ENCODE results near the gene NR2C2.

The NR2C2 gene

DNA sequence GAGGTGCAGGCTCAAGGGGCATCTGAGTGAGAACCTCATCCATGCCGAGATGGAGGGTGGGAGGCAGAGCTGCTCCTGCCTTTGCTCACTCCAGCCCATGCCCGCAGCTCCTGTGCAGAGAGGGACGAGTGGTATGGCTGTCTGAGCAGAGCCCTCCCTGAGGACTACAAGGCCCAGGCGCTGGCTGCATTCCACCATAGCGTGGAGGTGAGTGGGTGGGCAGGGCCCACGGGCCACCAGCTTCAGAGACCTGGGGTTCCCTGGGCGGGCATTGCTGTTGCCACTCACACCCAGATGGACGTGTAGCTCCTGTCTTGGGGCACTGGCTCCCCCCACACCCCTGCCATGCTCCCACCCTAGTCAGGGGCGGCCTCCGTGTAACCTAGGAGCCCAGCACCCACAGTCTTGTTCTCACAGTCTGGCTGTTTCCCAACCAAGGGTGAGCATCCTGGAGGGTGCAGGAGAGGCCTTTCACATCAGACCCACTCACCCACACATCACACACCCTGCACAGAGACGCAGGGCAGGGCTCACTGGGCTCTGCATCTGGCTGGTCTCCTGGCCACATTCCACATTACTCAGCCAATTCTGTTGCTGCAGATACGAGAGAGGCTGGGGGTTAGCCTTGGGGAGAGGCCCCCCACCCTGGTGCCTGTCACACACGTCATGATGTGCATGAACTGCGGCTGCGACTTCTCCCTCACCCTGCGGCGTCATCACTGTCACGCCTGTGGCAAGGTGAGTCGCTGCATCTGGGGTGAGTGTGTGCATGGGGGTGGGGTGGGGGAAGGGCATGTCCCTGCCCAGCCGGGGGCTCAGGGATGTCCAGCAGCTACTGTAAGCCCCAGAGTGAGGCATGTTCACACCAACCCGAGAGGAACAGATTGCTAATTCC is 25.3 kb upstream of the NR2C2 start:
- no peak for DNase-seq

DNA sequence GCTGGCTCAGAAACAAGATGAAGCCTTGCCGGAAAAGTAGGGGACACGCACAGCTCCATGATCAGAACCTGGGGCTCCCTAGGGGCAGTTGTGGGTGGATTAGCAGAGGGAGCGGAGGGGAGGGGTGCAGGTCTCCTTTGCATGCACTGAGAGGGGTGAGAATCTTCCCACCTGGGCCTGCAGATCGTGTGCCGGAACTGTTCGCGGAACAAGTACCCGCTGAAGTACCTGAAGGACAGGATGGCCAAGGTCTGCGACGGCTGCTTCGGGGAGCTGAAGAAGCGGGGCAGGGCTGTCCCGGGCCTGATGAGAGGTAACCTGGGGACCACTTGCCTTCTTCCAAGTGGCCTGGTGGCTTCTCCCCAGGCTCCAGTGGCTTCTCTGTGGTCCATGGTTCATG is 24.5 kb upstream of the NR2C2 start:
- DNase-seq: no peak

DNA sequence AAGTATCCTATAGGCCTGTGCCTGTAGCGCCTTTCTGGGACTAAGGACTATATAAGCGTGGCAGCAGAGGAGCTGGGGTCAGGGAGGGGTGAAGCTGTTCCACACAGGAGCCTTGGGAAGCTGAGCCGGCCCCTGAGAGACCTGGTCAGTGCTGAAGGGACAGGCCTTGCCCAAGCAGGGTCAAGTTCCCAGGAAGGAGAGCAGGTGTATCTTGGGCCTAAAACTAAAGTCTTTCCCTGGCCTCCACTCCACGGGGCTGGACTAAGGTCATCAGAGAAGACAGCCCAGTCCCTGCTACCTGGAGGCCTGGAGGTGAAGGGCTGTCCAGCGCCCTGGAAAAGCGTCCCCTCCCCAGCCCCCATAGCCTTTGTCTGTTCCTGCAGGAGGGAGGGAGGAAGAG is 23.9 kb upstream of the NR2C2 start:
- no peak for DNase-seq

DNA sequence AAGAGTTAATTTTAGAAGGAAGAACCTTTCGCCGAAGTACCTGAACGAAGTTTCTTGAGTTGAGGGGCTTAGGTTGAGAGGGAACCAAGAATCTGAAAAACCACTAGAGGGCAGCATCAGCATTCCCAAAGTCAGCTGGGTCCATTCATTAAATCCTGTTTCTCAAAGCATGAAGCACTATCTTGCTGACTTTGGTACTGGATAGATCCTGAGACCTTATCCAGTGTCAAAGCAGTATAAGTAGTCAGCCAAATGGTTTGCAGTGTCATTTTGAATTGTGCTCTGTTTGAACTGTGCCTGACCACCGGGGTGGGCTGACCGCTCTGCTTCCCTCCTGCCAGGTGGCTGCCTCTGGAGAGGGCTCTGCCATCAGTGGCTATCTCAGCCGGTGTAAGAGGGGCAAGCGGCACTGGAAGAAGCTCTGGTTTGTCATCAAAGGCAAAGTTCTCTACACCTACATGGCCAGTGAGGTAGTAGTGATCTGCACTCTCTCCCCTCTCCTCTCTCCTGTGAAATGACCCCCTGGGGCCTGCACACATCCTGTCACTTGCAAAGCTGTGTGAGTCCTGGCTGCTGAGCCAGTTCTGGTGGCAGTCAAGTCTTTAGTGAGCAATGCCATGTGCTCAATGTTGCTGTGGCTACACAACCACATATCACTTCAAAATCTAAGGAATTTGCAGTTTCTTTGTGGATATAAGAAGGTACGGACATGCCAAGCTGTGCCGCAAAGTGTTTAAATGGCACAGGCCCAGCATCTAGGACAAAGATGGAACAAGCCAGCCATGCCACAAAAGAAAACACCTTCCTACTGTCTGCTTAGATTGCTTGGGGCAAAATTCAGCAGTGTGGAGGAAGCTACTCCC is 21.4 kb upstream of the NR2C2 start:
- peak; percentile 39 to 75 for DNase-seq

DNA sequence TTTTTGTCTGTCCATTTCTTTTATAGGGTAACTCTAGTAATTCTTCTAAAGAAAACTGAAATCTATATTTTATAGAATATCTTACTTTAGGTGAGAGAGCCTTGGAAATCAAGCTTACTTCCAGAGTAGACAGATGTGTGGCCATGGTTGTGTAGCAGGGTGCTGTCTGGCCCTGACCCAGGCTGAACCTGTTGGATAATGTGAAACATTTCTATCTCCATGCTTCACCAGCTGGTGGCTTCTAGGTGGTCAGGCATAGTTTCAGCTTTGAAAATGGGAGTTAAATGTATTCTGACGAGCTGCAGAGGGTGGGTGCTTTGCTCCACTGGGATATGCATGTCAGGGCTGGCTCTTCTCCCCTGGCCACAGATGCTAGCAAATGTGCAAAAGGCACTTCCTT is 20.8 kb upstream of the NR2C2 start:
- no peak for DNase-seq

DNA sequence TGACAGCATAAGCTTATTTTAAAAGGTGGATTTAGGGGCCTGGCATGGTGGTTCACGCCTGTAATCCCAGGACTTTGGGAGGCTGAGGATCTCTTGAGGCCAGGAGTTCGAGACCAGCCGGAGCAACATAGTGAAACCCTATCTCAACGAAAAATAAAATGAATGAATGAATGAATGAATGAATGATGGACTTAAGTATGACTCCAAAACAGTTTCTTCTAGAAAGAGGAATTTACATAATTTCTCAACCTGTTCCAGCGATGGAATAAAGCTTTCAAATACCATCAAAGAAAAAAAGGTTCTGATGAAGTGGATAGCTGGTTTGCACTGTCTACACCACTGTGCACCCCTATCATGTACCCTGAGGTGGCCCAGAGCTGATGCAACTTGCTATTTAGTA is 20.1 kb upstream of the NR2C2 start:
- no peak for DNase-seq

DNA sequence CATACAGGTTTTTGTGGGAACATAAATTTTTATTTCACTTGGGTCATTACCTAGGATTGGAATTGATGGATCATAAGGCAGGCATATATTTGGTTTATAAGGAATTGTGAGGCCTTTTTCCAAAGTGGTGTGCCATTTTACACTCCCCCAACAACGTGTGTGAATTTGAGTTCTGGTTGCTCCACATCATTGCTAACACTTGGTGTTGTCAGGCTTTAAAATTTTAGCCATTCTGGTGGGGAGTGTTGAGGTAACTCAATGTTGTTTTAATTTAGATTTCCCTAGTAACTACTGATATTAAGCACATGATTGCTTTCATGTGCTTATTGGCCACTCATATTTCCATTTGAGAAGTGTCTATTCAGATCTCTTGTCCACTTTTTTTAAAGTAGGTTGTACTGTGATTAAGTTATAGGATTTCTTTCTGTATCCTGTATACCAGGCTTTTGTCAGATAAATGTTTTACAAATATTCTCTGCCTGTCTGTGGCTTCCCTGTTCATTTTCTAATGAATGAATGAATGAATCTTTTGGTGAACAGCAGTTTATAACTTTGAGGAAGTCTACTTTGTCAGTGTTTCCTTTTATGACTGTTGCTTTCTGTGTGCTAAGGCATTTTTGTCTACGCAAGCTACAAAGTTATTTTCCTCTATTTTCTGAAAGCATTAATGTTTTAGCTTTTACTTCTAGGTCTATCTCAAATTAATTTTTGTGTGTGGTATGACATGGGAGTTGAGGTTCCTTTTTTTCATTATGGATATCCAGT is 17.9 kb upstream of the NR2C2 start:
- no peak for DNase-seq

DNA sequence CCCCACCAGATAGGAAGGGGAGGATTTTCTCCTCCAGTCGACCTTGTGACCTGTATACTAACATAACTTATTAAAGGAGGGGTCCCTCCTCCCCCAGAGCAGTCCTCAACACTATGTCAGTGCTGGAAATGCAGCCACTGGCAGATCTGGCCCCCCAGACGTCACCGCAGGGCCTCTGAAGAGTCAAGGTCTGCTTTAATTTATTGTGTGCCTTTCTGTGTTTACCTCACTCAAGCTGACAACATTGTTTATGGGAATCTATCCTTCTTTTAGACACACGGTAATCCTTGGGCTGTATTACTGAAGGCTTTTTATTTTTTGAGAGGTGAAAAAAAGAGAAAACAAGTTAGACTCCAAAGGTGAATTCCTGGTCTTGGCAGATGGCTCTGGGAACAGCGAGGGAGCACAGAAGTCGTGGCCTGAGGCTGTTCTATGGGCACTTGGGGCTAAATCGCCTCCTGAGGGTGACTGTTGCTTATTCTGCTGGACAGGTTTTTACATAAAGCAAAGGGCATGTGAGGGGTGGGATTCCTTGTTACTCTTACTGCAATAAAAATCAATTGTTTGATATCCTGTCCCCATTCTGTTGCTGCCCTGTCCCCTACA is 13.5 kb upstream of the NR2C2 start:
- DNase-seq: no peak

DNA sequence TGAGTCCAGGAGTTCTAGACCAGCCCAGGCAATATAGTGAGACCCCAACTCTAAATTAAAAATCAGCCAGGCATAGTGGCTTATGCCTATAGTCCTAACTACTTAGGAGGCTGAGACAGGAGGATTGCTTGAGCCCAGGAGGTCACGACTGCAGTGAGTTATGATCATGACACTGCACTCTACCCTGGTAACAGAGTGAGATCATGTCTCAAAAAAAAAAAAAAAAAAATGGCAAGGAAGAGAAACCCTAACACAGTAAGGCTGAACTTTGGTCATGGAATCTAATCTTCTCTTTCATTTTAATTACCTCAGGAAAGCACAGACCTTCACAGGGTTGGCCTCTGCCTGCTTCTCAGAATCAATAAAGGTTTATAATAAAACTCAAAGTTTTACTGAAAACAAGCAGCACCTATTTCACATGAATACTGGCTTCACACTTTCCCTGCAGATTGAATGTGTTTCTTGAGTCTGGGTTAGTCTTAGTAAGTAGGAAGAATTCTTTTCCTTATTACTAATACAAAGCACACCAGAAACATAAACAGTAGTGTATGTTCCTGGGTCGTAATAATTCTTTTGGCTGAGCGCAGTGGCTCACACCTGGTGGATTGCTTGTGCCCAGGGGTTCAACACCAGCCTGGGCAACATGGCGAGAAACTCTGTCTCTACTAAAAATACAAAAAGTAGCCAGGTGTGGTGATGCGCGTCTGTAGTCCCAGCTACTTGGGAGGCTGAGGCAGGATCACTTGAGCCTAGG is 11.6 kb upstream of the NR2C2 start:
- no peak for DNase-seq

DNA sequence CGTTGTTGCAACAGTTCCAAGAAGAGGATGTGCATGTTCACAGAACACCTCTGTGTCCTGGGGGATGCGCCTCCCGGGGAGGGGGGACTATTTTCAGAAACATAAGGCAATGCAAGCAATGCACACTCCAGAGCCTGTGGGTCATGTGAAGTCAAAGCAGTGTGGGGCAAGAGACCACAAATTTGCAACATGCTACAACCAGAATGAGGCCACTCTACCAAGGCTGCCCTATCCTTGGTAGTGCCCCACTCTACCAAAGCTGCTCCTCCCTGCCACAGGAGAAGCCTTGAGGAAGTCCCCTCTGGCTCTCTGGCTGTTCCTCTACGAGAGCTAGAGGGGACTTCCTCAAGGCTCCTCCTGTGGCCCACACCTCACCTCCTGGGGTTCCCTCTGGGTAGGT is 8.4 kb upstream of the NR2C2 start:
- no peak for DNase-seq

DNA sequence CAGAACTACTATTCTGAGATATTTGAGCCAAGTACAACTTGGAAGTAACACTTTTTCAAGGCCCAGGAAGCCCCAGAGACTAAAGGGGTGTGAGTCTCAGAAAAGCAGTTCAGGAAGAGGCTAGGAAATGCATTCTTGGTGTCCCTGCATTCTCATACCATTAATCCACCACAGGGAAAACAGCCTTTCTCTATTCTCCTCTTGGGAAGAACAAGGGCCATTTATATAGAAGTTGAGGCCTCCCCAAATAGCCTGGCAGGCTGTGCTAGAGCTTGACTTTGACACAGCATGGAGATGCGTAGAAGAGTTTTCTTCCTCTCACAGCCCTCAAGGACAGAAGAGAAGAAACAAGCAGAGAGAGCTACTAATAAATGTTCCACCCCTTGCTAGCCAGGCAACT is 5.5 kb upstream of the NR2C2 start:
- DNase-seq: no peak

DNA sequence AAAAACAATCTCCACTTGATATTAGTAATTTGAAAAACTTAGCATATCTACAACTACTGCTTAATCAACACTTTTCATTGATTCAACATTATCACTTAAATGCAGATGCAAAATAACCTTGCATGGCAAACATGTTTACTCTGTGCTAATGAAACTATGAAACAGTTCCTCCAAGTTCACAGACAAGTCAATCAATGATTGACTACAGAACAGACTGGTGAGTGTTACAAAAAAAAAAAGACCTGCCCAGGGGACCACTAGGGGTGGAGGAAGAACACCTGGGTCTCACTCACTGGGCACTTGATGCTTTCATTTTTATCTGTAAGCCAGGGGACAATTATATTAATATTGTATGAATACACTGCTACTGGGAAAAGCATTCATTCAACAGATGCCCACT is 4.3 kb upstream of the NR2C2 start:
- no peak for DNase-seq

DNA sequence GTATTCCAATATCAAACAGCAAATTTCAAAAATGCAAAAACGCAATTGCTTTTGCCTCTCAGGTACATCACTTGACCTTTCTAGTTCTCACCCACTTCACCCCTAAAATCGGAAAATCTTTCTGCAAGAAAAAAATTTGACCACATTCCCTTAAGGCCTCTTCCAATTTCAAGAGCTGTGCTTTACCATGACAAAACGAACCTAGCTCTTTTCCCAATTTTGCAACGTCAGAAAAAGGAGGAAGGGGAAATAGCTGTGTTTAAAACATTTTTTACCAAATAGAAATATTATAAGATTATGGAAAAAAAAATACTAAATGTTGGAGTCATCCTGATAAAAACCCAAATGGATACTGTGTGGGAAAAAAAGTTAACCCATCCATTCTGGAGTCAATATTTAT is 1.1 kb upstream of the NR2C2 start:
- no peak for DNase-seq

DNA sequence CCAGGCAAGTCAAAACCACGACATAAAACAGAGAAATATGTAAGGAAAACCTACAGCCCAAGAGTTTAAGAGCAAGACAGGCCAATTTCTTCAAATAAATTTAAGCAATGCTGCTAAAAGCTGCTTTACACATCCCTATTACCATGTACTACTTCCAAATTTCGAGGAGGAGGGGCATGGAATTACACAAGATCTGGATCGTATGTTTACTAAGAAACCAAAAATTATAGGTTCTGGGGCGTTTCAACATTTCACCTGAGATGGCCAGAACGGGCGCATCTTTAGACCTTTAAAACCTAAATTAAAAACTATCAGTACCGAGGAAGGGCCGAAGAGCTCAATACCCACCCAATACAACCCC is 664 bp upstream of the NR2C2 start:
- no peak for DNase-seq

DNA sequence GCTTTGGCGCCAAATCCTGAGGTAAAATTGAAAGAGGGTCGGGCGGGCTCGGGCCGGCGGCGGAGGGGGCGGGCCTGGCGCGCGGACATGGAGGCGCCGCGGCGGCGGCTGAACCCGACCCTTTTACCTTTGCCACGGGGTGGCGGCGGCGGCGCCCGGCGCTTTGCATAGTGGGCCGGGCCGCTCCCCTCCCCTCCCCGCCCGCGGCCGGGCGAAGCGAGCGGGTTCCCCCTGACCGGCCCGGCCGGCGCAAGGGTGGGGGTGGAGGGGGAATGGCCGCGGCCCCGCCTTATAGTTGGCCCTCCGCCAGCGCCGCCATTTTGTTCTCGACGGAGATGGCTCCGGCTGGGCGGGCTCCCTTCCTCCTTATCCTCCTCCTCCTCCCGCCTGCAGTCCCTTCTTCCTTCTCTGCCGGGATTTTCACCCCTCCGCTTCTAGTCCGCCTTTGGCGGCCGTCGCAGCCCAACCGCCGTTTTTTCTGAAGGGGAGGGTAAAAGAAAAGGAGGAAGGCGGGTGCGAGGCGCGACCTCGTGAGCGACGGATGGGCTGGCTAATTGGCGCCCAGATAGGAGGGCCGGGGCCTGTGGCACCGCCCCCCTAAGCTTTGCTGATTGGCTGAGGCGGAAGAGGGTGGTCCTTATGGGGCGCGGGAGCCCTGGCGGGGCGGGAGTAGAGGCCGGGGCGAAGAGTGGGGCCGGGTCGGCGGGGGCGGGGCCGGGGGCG is 664 bp downstream of the NR2C2 start:
- DNase-seq: peak; percentile 88 to 93

DNA sequence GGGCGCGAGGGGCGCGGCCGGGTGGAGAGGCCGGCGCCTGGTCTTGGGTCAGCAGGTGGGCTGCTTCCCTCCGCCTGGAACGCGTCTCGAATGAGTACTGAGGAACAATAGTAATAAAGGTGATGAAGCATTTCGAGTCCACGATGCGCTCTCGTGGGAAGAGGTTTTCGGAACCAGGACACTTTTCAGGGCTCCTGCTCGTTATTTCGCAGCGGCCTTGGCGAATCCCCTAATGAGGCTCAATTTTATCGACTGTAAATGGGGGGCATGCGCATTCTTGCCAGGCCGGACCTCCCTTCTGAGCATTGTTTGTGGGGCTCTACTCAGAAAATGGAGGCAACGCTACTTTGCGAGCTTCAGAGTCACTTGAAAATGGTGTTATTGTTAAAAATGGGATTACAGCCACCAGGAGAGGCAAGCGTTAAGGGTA is 1.2 kb downstream of the NR2C2 start:
- no peak for DNase-seq

DNA sequence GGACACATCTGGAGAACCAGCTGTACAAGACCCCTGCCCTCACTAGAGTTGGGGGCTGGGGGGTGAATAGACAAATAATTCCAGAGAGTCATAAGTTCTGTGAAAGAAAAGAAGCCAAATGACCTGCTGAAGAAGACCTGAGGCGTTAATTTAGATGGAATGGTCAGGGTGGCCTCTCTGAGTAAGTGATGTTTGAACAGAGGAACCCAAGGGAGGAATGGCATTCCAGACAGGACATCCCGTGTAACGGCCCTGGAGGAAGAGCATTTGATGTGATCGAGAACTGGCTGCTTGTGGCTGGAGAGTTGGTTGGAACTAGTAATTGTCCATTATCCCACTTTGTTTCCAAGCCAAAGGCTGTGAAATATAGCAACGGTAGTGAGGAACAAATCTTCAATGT is 1.7 kb downstream of the NR2C2 start:
- DNase-seq: no peak

DNA sequence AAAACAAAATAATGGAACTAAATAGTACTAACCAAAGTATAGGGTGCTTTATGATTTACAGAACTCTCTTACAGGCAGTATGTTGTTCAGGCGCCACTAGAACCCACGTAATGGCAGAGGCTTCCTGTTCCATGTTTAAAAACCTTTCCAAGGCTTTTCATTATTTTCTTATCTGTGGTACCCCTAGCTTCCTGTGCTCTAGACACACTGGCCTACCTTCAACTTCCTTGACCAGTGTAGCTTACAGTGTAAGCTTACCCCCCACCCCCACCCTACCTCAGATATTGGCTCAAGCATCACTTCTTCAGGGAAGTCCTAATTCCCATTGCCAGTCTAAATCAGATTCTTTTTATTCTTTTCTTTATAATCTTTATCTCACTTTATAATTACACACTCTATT is 2.9 kb downstream of the NR2C2 start:
- DNase-seq: no peak

DNA sequence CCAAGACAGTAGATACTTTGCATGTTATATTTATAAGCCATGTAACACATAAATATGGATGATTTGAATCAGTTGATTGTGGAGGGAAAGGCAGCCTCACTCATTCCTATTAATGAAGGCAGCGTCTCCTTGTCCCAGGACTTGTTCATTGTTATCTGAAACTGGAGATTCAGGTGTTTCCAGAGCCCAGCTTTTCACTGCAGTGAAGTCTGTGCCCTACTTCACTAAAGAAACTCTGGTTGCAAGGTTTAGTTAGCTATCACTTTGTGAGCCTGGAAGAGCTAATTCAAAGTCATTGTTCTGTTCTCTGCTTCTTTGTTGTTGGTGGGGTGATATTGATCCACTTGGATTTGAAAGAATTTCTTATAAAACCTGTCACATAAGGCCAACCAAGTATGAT is 9.8 kb downstream of the NR2C2 start:
- no peak for DNase-seq

DNA sequence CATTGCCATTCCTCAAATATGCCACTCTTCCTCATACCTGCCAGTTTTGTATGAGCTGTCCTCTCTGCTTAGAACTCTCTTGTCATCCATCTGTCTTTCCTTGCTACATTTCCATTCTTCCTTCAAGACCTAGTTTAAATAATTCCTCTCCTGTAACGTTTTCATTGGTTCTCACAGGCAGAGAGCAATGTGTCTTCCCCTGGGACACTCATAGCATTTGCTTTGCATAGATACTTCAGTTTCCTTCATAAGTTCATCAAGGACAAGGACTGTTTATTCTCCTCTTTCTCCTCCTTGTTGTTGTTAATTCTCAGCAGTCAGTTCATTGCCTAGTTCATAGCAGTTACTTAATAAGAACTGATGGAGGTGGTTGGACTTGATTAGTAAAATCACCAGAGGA is 10.5 kb downstream of the NR2C2 start:
- DNase-seq: no peak

DNA sequence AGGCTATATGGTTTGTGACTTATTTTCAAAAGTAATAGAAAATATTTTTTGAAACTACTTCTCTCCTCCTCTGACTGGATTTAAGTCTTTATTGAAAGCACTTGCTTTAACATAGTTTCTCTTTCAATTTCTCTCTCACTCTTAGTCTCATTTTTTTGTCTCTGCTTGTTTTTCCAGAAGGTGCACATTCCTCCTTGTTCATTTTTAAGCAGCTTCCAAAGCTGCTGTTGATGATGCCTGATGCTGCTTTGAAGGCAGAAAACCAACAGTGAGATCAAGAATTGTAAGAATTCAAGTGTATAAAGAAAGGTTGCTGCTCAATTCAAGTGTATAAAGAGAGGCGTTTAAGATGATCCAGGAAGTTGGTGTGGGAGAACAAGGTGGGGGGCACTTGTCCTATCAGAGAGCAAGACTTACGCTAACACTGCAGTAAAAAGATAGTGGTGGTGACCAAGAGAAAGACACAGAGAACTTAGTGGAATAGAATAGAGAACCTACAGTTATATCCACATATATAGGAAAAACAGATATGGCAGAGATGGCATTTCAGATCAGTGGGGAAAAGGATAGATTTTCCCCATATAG is 12.1 kb downstream of the NR2C2 start:
- no peak for DNase-seq

All from NCI-H524 (cell line).